ENCODE measurements around the gene PCDHA5.
"Not testable (repeated sequence)": the region's sequence is repeated elsewhere in the genome, so short reads cannot be mapped to it uniquely, and the experiment has no call there.

The PCDHA5 gene

GRCh38 chr5:140827704-140828361 is 6.4 kb downstream of the PCDHA5 start, which contains the start of gene PCDHA6:
PCDHA6 (plus strand) TSS chr5:140827960; CDS start chr5:140828092, 132 bp downstream.
- DNase-seq, result no peak

- DNase-seq, result no peak
Measured at GRCh38 chr5:140828362-140828737, 6.9 kb downstream of the PCDHA5 start.

GRCh38 chr5:140829511-140830501 is 8.4 kb downstream of the PCDHA5 start:
- not testable (repeated sequence) for DNase-seq

- DNase-seq, result no peak
Measured at GRCh38 chr5:140833993-140834392, 12.6 kb downstream of the PCDHA5 start, which contains the start of gene PCDHA7. PCDHA7 (plus strand) TSS chr5:140834269; CDS start chr5:140834384, 115 bp downstream.

- not testable (repeated sequence) for DNase-seq
Measured at GRCh38 chr5:140834439-140835008, 13.1 kb downstream of the PCDHA5 start.

GRCh38 chr5:140835622-140836510 is 14.5 kb downstream of the PCDHA5 start:
- no peak for DNase-seq

- peak; percentile 3 to 41 for DNase-seq
Measured at GRCh38 chr5:140840978-140841962, 19.9 kb downstream of the PCDHA5 start, which contains the start of gene PCDHA8. PCDHA8 (plus strand) TSS chr5:140841187; CDS start chr5:140841322, 135 bp downstream.

- no peak for DNase-seq
Measured at GRCh38 chr5:140842798-140843733, 21.7 kb downstream of the PCDHA5 start.

- not testable (repeated sequence) for DNase-seq
Measured at GRCh38 chr5:140848139-140849102, 27.0 kb downstream of the PCDHA5 start, which contains the start of gene PCDHA9. PCDHA9 (plus strand) TSS chr5:140848382; CDS start chr5:140848496, 114 bp downstream.

- DNase-seq, result not testable (repeated sequence)
Measured at GRCh38 chr5:140849831-140850634, 28.6 kb downstream of the PCDHA5 start.

GRCh38 chr5:140855772-140856674 is 34.6 kb downstream of the PCDHA5 start, which contains the start of gene PCDHA10:
PCDHA10 (plus strand) TSS chr5:140855897; CDS start chr5:140856049, 152 bp downstream.
- peak; percentile 11 to 52 for DNase-seq

GRCh38 chr5:140857177-140857986 is 36.0 kb downstream of the PCDHA5 start:
- DNase-seq, result no peak

- no peak for DNase-seq
Measured at GRCh38 chr5:140857987-140858240, 36.5 kb downstream of the PCDHA5 start.

GRCh38 chr5:140862441-140863295 is 41.3 kb downstream of the PCDHA5 start:
- no peak for DNase-seq
